ENCODE measurements around the gene SEZ6L. TPM values are rescaled to one million over a fixed set of nuclear protein-coding genes. Genes with fewer than 3 reads are reported as not detected.

SEZ6L gene
- polyA plus RNA-seq, 3 donors = 0.01 to 0.67 TPM; not detected in 1

- WGBS, 3 donors = 6 to 13% (median 6%) methylated on average over 14 of the region's 14 CpGs
- H3K27ac ChIP-seq (ENCODE audit: low read depth, low read length) = no peak overlapping the region
These were observed 1.7 kb downstream of the SEZ6L start for GRCh38 chr22:26170795-26171580.

- WGBS, 3 donors = 36 to 40% (median 39%) methylated on average over 5 of the region's 5 CpGs
- no peak overlapping the region for H3K27ac ChIP-seq (ENCODE audit: low read depth, low read length)
These were observed 3.2 kb downstream of the SEZ6L start for GRCh38 chr22:26172389-26172990.

- no peak overlapping the region for H3K27ac ChIP-seq (ENCODE audit: low read depth, low read length)
- 21 to 35% (median 27%) methylated on average over 12 of the region's 12 CpGs for WGBS, 3 donors
These were observed 5.0 kb downstream of the SEZ6L start for GRCh38 chr22:26174280-26174679.

GRCh38 chr22:26182723-26183122 is 13.5 kb downstream of the SEZ6L start:
- H3K27ac ChIP-seq (ENCODE audit: low read depth, low read length) = no peak overlapping the region
- WGBS, 3 donors = 28 to 40% (median 33%) methylated on average over 3 of the region's 3 CpGs

GRCh38 chr22:26185190-26185589 is 15.9 kb downstream of the SEZ6L start:
- WGBS, 3 donors = 72 to 92% (median 78%) methylated on average over 2 of the region's 2 CpGs
- H3K27ac ChIP-seq (ENCODE audit: low read depth, low read length) = no peak overlapping the region

GRCh38 chr22:26188341-26188740 is 19.1 kb downstream of the SEZ6L start:
- H3K27ac ChIP-seq (ENCODE audit: low read depth, low read length) = no peak overlapping the region
- 68 to 79% (median 79%) methylated on average over 4 of the region's 4 CpGs for WGBS, 3 donors

- 56 to 65% (median 63%) methylated on average over 3 of the region's 3 CpGs for WGBS, 3 donors
- H3K27ac ChIP-seq (ENCODE audit: low read depth, low read length) = no peak overlapping the region
These were observed 25.1 kb downstream of the SEZ6L start for GRCh38 chr22:26194313-26194712.

GRCh38 chr22:26194877-26195276 is 25.6 kb downstream of the SEZ6L start:
- 45 to 65% (median 62%) methylated on average over 2 of the region's 2 CpGs for WGBS, 3 donors
- H3K27ac ChIP-seq (ENCODE audit: low read depth, low read length) = no peak overlapping the region

- H3K27ac ChIP-seq (ENCODE audit: low read depth, low read length) = no peak overlapping the region
- WGBS, 3 donors = 29 to 76% (median 74%) methylated on average over 3 of the region's 3 CpGs
These were observed 27.4 kb downstream of the SEZ6L start for GRCh38 chr22:26196657-26197056.

GRCh38 chr22:26197425-26197824 is 28.2 kb downstream of the SEZ6L start:
- 37 to 93% (median 82%) methylated on average over 1 of the region's 1 CpG for WGBS, 3 donors

DNA sequence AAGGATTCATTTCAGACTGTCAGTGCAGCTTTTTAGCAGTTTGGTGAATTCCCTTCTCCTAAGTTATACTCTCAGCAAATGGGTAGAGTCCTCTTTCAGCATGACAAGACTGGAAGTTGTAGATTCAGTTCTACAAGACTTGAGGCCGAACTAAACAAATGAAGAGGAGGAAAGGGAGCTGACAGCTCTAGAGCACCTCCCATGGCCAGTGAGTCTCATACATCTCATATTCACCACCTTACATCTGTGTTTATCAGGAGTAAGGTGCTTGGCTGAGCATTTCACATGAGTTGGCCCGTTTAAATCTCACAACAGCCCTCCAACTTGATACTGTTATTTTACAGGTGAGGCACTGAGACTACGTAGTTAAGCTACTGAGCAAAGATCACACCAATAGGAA is 30.4 kb downstream of the SEZ6L start:
- no peak overlapping the region for H3K27ac ChIP-seq (ENCODE audit: low read depth, low read length)
- 59 to 65% (median 64%) methylated on average over 3 of the region's 3 CpGs for WGBS, 3 donors

More at GRCh38 chr22:26197425-26197824, 28.2 kb downstream of the SEZ6L start:
- no peak overlapping the region for H3K27ac ChIP-seq (ENCODE audit: low read depth, low read length)

- no peak overlapping the region for H3K27ac ChIP-seq (ENCODE audit: low read depth, low read length)
- WGBS, 3 donors = 49 to 53% (median 50%) methylated on average over 5 of the region's 5 CpGs
These were observed 33.1 kb downstream of the SEZ6L start for GRCh38 chr22:26202280-26202924.

DNA sequence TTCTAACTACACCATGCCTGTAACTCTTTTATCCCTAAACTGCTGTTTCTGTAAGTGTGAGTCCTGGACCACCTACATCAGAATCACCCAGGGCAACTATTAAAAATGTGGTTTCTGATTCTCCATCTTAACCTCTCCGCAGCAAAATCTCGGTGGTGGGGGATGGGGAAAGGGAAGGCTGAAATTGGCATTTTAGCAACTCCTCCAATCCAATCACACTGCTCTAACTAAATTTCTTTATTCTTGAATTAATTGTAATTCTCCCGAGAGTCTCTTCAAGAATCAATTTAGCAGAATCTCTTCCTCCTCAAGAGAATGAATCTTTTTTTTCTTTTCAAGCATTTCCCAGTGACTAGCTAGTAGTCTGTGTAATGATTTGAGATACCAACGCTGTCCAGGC is 36.2 kb downstream of the SEZ6L start:
- no peak overlapping the region for H3K27ac ChIP-seq (ENCODE audit: low read depth, low read length)
- 70 to 80% (median 73%) methylated on average over 4 of the region's 4 CpGs for WGBS, 3 donors

DNA sequence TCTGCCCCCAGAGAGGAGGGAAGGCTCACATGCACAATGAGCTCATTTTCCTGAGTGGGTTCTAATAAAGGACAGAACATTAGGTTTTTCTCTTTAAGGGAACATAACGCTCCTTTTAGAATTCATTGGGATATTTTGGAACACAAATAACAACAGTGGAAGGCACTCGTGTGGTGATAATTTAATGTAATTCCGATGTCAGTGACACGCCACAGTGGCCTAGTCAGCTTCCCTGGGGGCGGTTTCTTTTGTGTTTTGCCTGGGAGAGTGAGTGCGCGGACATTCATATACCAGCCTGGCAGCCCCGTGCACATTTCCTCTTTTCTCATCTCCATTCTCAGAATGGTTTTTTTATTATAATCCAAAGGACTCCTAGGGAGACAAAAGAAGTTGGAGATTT is 41.1 kb downstream of the SEZ6L start:
- 78 to 82% (median 80%) methylated on average over 8 of the region's 8 CpGs for WGBS, 3 donors

DNA sequence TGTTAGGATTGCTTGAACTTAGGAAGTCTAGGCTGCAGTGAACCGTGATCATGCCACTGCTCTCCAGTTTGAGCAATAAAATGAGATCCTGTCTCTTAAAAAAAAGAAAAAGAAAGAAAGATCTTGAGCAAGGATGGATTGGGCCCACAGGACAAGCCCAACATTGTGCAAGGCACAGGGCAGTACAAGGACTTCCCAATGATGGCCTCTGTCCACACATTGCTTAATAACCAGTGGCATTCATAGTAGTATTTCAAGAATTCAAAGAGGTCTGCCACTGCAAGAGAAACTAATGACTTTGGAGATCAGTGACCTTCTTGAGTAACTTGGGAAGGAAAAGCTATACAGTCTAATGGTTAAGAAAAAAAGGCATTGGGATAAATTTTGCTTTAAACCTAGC is 44.6 kb downstream of the SEZ6L start:
- 46 to 55% (median 55%) methylated on average over 1 of the region's 1 CpG for WGBS, 3 donors
- H3K27ac ChIP-seq (ENCODE audit: low read depth, low read length) = no peak overlapping the region

More for the DNA sequence above, 41.1 kb downstream of the SEZ6L start:
- no peak overlapping the region for H3K27ac ChIP-seq (ENCODE audit: low read depth, low read length)

DNA sequence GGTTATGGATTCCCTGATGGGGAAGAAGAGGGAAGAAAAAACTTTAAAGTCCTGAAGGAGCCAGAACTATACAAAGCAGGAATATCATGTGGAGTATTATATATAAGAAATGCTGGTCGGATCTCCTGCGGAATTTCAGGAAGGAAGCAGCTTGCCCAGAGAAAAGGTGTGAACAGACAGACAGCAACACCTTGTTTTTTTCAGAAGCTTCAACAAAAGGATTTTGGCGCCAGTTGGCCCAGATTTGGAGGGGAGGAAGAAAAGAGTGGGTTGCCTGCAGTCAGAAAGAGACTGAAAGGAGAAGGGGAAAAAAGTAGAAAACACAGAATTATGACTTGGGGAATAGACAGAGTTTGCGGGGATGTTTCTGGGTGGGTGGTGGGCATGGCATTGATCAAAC is 45.2 kb downstream of the SEZ6L start:
- 66 to 80% (median 71%) methylated on average over 4 of the region's 4 CpGs for WGBS, 3 donors
- no peak overlapping the region for H3K27ac ChIP-seq (ENCODE audit: low read depth, low read length)

GRCh38 chr22:26215736-26216135 is 46.5 kb downstream of the SEZ6L start:
- H3K27ac ChIP-seq (ENCODE audit: low read depth, low read length) = no peak overlapping the region
- WGBS, 3 donors = 14 to 30% (median 19%) methylated on average over 7 of the region's 7 CpGs

DNA sequence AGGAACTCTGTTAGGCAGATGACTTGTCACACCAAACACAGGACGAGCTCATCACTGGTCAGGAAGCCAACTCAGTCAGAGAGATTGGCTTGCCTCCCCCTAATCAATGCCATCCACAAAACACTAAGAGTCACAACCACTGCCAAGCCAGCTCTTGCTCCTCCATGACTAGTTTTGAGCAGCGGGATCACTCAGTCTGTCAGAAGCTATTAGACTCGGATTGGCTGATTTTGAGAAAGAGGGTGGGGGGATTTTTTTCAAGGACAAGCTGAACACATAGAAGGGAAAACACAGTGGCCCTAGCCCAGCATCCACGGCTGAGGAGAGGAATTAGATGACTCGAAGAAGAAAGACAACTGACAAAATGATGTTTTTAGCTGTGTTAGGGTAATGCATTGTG is 55.9 kb downstream of the SEZ6L start:
- no peak overlapping the region for H3K27ac ChIP-seq (ENCODE audit: low read depth, low read length)
- WGBS, 3 donors = 51 to 66% (median 58%) methylated on average over 5 of the region's 5 CpGs

DNA sequence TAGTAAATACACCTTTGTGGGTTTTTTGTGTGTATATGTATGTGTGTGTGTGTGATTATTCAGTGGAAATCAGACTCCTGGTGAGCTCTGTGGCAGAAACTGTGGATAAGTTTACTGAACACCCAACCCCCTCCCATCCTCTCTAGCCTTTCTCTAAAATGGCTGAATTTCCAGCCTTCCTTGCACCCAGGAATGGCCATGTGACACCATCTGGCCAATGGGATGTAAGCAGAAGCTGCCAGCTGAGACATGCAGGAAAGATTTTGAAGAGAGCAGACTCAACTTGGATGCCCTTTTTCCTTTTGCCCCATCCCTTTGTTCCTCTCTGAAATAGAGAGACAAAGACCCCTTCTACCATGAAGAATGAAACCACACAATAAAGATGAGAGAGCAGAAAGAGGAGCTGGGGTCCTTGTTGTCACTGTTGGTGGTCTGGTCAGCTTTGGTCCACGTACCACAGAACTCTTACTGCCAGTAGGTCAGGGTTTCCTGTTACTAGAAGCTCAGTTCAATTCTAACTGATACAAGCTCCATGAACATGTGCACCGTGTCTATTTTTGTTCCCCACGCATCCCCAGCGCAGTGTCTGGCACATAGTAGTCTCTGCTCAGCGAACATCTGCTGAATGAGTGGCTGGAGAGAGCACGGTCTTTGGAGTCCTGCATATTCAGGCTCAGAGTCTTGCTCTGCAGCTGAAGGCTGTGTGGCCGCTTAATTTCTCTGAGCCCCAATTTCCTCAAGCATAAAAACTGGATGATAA is 57.5 kb downstream of the SEZ6L start:
- H3K27ac ChIP-seq (ENCODE audit: low read depth, low read length) = no peak overlapping the region
- 77 to 85% (median 83%) methylated on average over 7 of the region's 7 CpGs for WGBS, 3 donors

Data from adipose tissue (tissue), 3 donors.